Measurements from ENCODE around the gene ZMYM3. TPM values are rescaled to one million over a fixed set of nuclear protein-coding genes. Genes with fewer than 3 reads are reported as not detected.

The ZMYM3 gene
- total RNA-seq, 1 experiment from 2014 or later = 32.9 TPM

GRCh38 chrX:71291381-71291780 lies 37.4 kb upstream of the ZMYM3 start:
- Histone ChIP-seq H3K9me3 (ENCODE audit: control insufficient read depth in 1 of 2, insufficient read depth in 1 of 2, low read depth in 1 of 2, low read length in 2 of 2) (no peaks in the 10 kb centered on the region), H3K4me2 (ENCODE audit: low read length) (no peak overlapping the region), H3K36me3 (ENCODE audit: control insufficient read depth in 1 of 2, insufficient read depth in 2 of 2, low read length in 2 of 2) (peaks cover 22 to 30% of the 10 kb centered on the region in 2 experiments), H3K4me3 (replicated peaks in 1 of 2; ENCODE audit: low read depth in 1 of 2, low read length in 2 of 2) (no peak overlapping the region), H3K9me2 (ENCODE audit: insufficient read depth) (no peaks in the 10 kb centered on the region), H3K27ac (ENCODE audit: low read depth, low read length) (no peak overlapping the region), H3K9ac (ENCODE audit: low read length) (no peak overlapping the region), H3K4me1 (ENCODE audit: control insufficient read depth in 1 of 2, insufficient read depth in 2 of 2, low read length in 2 of 2) (no peaks in the 10 kb centered on the region), H2AFZ (ENCODE audit: low read depth, low read length, poor library complexity, severe bottlenecking) (no peak overlapping the region), H4K20me1 (ENCODE audit: insufficient read depth) (peaks cover 15% of the 10 kb centered on the region; the same call in 1 of the 2 replicates), H3K27me3 (ENCODE audit: insufficient read depth, low read length) (no peaks in the 10 kb centered on the region), H3K79me2 (ENCODE audit: insufficient read depth, low read length) (peaks cover 80% of the 10 kb centered on the region)
- DNase-seq (ENCODE audit: low read depth, low spot score) = no peak
- RAD21 ChIA-PET (ENCODE audit: low non-redundant PET in 1 of 2, low total read pairs in 2 of 2, uncharacterized antibody in 2 of 2, unreplicated experiment in 2 of 2) = no interaction called here
- intact Hi-C loops (cut with micrococcal nuclease) = no loop called here
- BruUV-seq (replicated peaks) = no TSS peak
- no peak for ATAC-seq
- CTCF ChIA-PET = no interaction called here
- POLR2A ChIA-PET = no interaction called here
- no peak for TF ChIP-seq CTCF (IDR thresholded peaks at IDR 0.05 in 2 of 3, conservative IDR thresholded peaks at IDR 0.05 in 1 of 3; ENCODE audit: borderline replicate concordance in 1 of 3, insufficient read depth in 1 of 3, low read depth in 2 of 3, low read length in 2 of 3)
- no peak for TF ChIP-seq TCF7L2 (IDR thresholded peaks at IDR 0.05; ENCODE audit: borderline replicate concordance, extremely low read depth, insufficient read depth, insufficient read length)
- TF ChIP-seq EZH2phosphoT487 (IDR thresholded peaks at IDR 0.05; ENCODE audit: borderline replicate concordance) = no peak
- TF ChIP-seq, protein P1, sequence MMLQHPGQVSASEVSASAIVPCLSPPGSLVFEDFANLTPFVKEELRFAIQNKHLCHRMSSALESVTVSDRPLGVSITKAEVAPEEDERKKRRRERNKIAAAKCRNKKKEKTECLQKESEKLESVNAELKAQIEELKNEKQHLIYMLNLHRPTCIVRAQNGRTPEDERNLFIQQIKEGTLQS (IDR thresholded peaks at IDR 0.05) = no peak
- no peak for TF ChIP-seq MAX (IDR thresholded peaks at IDR 0.05)
- TF ChIP-seq CBX3 (IDR thresholded peaks at IDR 0.05; ENCODE audit: low read depth) = no peak
- TF ChIP-seq JUND (IDR thresholded peaks at IDR 0.05) = no peak
- no peak for TF ChIP-seq SP1 (IDR thresholded peaks at IDR 0.05; ENCODE audit: low read depth)
- TF ChIP-seq POLR2AphosphoS5 (IDR thresholded peaks at IDR 0.05; ENCODE audit: low read depth, low read length) = no peak
- no peak for TF ChIP-seq ZFX (IDR thresholded peaks at IDR 0.05)
- no peak for TF ChIP-seq RAD21 (IDR thresholded peaks at IDR 0.05; ENCODE audit: low read depth)
- no peak for TF ChIP-seq CEBPB (IDR thresholded peaks at IDR 0.05; ENCODE audit: low read depth)
- TF ChIP-seq EZH2 (IDR thresholded peaks at IDR 0.05) = no peak
- no peak for TF ChIP-seq SIN3A (IDR thresholded peaks at IDR 0.05; ENCODE audit: low read depth)
- TF ChIP-seq EGR1 (IDR thresholded peaks at IDR 0.05; ENCODE audit: low read depth) = no peak

Measured in HCT116 (cell line).